ENCODE results near the gene C16orf90.

DNA sequence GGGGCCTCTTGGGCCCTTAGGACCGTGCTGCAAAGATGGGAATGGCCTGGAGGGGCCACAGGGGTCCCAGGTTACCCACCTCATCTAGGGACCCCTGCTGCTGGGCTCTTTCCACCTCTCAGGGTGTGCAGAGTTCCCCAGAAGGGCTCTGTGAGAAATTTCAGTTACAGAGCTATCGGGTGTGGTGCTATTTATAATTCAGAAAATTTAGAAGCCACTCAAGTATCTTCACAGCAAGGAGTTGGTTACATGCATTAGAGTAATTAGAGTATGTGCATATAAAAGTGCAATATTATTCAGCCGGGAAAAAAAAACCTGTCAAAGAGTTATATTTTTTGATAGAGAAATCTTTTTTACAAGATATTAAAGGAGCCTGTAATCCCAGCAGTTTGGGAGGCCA is 18.9 kb downstream of the C16orf90 start:
- no peak for TF ChIP-seq POLR2A (IDR thresholded peaks at IDR 0.05)
- TF ChIP-seq EP300 (IDR thresholded peaks at IDR 0.05; ENCODE audit: low read depth) = no peak
- TF ChIP-seq, protein P1, sequence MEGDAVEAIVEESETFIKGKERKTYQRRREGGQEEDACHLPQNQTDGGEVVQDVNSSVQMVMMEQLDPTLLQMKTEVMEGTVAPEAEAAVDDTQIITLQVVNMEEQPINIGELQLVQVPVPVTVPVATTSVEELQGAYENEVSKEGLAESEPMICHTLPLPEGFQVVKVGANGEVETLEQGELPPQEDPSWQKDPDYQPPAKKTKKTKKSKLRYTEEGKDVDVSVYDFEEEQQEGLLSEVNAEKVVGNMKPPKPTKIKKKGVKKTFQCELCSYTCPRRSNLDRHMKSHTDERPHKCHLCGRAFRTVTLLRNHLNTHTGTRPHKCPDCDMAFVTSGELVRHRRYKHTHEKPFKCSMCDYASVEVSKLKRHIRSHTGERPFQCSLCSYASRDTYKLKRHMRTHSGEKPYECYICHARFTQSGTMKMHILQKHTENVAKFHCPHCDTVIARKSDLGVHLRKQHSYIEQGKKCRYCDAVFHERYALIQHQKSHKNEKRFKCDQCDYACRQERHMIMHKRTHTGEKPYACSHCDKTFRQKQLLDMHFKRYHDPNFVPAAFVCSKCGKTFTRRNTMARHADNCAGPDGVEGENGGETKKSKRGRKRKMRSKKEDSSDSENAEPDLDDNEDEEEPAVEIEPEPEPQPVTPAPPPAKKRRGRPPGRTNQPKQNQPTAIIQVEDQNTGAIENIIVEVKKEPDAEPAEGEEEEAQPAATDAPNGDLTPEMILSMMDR (IDR thresholded peaks at IDR 0.05) = no peak
